ENCODE results near the gene VIM.

DNA sequence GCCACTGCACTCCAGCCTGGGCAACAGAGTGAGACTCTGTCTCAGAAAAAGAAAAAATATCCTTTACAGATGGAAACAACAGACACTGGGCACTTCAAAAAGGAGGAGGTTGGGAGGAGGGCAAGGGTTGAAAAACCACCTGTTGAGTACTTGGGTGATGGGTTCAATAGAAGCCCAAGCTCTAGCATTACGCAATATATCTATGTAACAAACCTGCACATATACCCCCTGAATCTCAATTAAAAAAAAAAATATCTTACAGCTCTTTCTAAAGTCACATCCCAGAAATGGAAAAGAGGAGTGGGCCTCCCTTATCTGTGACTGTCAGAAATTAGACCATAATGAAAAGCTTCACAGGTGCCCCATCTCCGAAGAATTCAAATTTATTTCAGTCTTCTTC lies 12.1 kb downstream of the VIM start:
- no peak for TF ChIP-seq CTCF (conservative IDR thresholded peaks at IDR 0.05; ENCODE audit: low read length)
- no peak for TF ChIP-seq EZH2phosphoT487 (IDR thresholded peaks at IDR 0.05; ENCODE audit: borderline replicate concordance)

Data from Loucy (cell line).